Upper lobe of left lung (tissue), 6 donors: ENCODE results near the gene BCL2. TPM values are rescaled to one million over a fixed set of nuclear protein-coding genes. Genes with fewer than 3 reads are reported as not detected.

Experiments used
- ATAC-seq, 2 donors: fragments of 200-7000 bp; cut with Tn5 transposase; one replicate each; pipeline ENCODE4 v1.9.1; 2022; ENCODE audit warnings: mild to moderate bottlenecking in 2 of 2, moderate library complexity in 2 of 2; ENCODE audit not compliant: low FRiP score in 2 of 2
- DNase-seq, 2 donors: peaks; one replicate each; pipeline ENCODE4 v3.0.0-alpha.2; 2019 to 2020
- H3K27ac ChIP-seq, 4 donors: fragments of 200-600 bp; sonication (generic); one replicate each; pipeline ENCODE4 v1.5.1; 2016 to 2019
- H3K27me3 ChIP-seq, 4 donors: fragments of 200-600 bp; sonication (generic); one replicate each; pipeline ENCODE4 v1.5.1; 2017 to 2019
- H3K36me3 ChIP-seq, 4 donors: fragments of 200-600 bp; sonication (generic); one replicate each; pipeline ENCODE4 v1.5.1; 2016 to 2019
- H3K4me1 ChIP-seq, 4 donors: fragments of 200-600 bp; sonication (generic); one replicate each; pipeline ENCODE4 v1.5.1; 2018 to 2019
- H3K4me3 ChIP-seq, 4 donors: fragments of 200-600 bp; sonication (generic); one replicate each; pipeline ENCODE4 v1.5.1; 2017 to 2019; ENCODE audit warnings: mild to moderate bottlenecking in 2 of 4, moderate library complexity in 1 of 4
- H3K9me3 ChIP-seq, 4 donors: fragments of 200-600 bp; sonication (generic); one replicate each; pipeline ENCODE4 v1.5.1; 2018 to 2019
- EP300 ChIP-seq, 4 donors: sonication (generic); formaldehyde crosslinking; IDR thresholded peaks; one replicate each; pipeline ENCODE4 v1.5.1; 2017; ENCODE audit warnings: antibody characterized with exemption in 4 of 4, control low read depth in 2 of 4
- POLR2A ChIP-seq, 4 donors: fragments of 450-650 bp; IDR thresholded peaks; one replicate each; pipeline ENCODE4 v1.5.1; 2016 to 2017; ENCODE audit warnings: antibody characterized with exemption in 4 of 4, mild to moderate bottlenecking in 2 of 4
- POLR2AphosphoS5 ChIP-seq, 2 donors: sonication (generic); formaldehyde crosslinking; IDR thresholded peaks; one replicate each; pipeline ENCODE4 v1.5.1; 2017; ENCODE audit warnings: antibody characterized with exemption in 2 of 2
- WGBS, 2 donors: methylation state at CpG; one replicate each; pipeline ENCODE4 v1.1.5; 2017 to 2018; 5-methylcytosine and 5-hydroxymethylcytosine counted together
- total RNA-seq, 6 donors: library from RNA; depleted of rRNA in 4 of 6; stranded (reverse); fragments of >200 nt in 4 of 6; gene quantifications; one replicate each; pipeline versions ENCODE4 v1.1.0 to v1.2.1, GENCODE V29; 2016 to 2021
- TF ChIP-seq, protein P1 (sequence below), 6 experiments: fragments of 450-650 bp in 4 of 6; fragments of 200-600 bp in 2 of 6; sonication (generic) in 2 of 6; IDR thresholded peaks; one replicate each; pipeline ENCODE4 v1.5.1; 2016 to 2019; ENCODE audit warnings: antibody characterized with exemption in 6 of 6
- donor health status: DM: no; HTN: no; CAD: no; lungs with moderate emphysema.
- donor health status: DM: no; HTN: yes; CAD: no; lungs with severe emphysema.

Gene BCL2
- total RNA-seq, 6 donors from 2014 or later: 5.9 to 19.9 (median 11.4) TPM

DNA sequence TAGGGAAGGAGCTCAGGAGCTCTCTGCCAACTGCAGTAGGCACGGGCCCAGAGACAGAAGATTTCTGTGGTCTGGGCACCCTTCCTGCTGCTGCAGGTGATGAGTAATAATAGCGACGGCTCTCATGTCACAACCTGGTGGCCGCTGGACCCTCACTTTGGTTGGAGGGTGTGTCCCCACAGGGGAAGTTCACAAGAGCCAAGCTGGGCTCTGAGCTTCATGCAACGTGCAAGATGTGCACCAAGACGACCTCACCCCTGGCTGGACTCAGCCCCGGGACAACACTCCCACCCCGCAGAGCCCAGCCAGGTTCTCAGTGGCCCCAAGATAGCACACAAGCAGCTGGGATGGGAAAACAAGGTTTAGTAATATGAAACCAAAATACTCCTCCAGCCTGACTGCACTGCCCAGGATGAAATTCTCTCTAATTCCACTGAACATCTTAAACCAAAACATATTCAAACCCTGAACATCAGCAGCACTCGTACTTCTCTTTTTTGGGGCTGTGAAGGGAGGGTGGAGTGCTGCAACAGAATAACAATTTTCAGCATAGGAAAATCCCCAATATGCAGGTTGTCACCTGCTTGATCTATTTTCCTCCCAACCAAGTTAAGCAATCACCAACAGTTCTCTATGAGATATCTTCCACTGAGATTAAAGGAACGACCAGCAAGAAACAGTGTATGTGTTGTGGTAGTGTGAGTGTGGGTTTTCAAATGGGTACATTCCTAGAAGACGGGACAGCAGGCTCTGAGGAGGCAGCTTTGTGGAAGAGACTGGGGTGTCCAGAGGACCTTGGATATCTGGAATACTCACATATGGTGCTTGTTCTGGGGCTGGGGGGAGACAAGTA, 26.5 kb downstream of the BCL2 start:
- 62 to 64% methylated on average over 11 of the region's 11 CpGs for WGBS, 2 donors
- peak in 1 of 2 donors; percentile 2 for DNase-seq
- no peak for ATAC-seq
- H3K9me3 ChIP-seq: no peaks in the 10 kb centered on the region
- H3K4me1 ChIP-seq: peaks cover 6 to 12% (median 10%) of the 10 kb centered on the region in 4 donors
- H3K27ac ChIP-seq: no peak overlapping the region
- H3K36me3 ChIP-seq: no peaks in the 10 kb centered on the region
- no peaks in the 10 kb centered on the region for H3K27me3 ChIP-seq
- H3K4me3 ChIP-seq: no peak overlapping the region
- no peak for TF ChIP-seq POLR2A (IDR thresholded peaks at IDR 0.05)

DNA sequence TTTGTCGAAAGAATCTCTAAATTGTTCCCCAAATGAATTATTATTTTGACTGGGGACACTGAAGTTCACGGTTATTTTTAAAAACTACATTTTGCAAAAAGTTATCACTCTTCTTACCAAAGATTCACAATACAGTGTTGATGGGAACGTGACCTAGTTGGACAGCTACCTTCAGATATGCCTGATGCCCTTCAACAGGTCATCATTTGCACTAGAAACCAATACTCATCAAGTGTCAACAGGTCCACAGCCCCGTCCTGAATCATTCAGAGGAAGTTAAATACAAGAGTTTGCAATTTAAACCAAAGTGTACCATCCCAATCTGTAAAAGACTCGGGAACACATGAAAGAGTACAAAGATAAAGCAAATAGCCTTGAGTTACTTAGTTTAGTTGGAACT, 28.3 kb downstream of the BCL2 start:
- 90 to 93% methylated on average over 5 of the region's 5 CpGs for WGBS, 2 donors

DNA sequence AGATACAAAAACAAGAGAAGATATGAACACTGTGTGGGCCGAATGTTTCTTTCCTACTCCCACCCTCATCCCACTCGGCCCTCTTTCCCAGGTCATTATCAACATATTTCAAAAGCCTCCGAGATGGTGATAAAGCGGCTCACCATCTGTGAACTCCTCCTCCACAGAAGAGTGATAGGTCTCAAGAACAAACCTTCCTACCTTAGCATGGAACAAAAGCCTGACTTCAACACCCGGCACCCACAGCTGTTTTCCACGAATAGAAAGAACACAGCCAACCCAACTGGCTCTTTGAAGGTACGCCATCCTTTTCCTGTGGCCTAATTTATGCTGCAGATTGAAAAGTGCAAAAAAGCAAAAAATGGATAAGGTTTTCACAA, 28.8 kb downstream of the BCL2 start:
- Histone ChIP-seq H3K9me3 (no peaks in the 10 kb centered on the region), H3K27me3 (no peaks in the 10 kb centered on the region), H3K36me3 (no peaks in the 10 kb centered on the region), H3K27ac (no peak overlapping the region), H3K4me3 (no peak overlapping the region), H3K4me1 (peaks cover 6 to 19% (median 10%) of the 10 kb centered on the region in 4 donors)
- TF ChIP-seq POLR2AphosphoS5 (IDR thresholded peaks at IDR 0.05) (no peak), EP300 (IDR thresholded peaks at IDR 0.05) (no peak), POLR2A (IDR thresholded peaks at IDR 0.05) (no peak)
- TF ChIP-seq, protein P1, sequence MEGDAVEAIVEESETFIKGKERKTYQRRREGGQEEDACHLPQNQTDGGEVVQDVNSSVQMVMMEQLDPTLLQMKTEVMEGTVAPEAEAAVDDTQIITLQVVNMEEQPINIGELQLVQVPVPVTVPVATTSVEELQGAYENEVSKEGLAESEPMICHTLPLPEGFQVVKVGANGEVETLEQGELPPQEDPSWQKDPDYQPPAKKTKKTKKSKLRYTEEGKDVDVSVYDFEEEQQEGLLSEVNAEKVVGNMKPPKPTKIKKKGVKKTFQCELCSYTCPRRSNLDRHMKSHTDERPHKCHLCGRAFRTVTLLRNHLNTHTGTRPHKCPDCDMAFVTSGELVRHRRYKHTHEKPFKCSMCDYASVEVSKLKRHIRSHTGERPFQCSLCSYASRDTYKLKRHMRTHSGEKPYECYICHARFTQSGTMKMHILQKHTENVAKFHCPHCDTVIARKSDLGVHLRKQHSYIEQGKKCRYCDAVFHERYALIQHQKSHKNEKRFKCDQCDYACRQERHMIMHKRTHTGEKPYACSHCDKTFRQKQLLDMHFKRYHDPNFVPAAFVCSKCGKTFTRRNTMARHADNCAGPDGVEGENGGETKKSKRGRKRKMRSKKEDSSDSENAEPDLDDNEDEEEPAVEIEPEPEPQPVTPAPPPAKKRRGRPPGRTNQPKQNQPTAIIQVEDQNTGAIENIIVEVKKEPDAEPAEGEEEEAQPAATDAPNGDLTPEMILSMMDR (IDR thresholded peaks at IDR 0.05): no peak
- WGBS, 2 donors: 81 to 91% methylated on average over 7 of the region's 7 CpGs
- ATAC-seq: no peak
- DNase-seq: no peak

More for the DNA sequence above, 28.3 kb downstream of the BCL2 start:
- no peak overlapping the region for H3K27ac ChIP-seq
- H3K27me3 ChIP-seq: no peaks in the 10 kb centered on the region
- peaks cover 6 to 19% (median 10%) of the 10 kb centered on the region in 4 donors for H3K4me1 ChIP-seq
- no peaks in the 10 kb centered on the region for H3K36me3 ChIP-seq
- H3K4me3 ChIP-seq: no peak overlapping the region
- no peak for DNase-seq
- H3K9me3 ChIP-seq: no peaks in the 10 kb centered on the region
- no peak for ATAC-seq
- no peak for TF ChIP-seq POLR2A (IDR thresholded peaks at IDR 0.05)

DNA sequence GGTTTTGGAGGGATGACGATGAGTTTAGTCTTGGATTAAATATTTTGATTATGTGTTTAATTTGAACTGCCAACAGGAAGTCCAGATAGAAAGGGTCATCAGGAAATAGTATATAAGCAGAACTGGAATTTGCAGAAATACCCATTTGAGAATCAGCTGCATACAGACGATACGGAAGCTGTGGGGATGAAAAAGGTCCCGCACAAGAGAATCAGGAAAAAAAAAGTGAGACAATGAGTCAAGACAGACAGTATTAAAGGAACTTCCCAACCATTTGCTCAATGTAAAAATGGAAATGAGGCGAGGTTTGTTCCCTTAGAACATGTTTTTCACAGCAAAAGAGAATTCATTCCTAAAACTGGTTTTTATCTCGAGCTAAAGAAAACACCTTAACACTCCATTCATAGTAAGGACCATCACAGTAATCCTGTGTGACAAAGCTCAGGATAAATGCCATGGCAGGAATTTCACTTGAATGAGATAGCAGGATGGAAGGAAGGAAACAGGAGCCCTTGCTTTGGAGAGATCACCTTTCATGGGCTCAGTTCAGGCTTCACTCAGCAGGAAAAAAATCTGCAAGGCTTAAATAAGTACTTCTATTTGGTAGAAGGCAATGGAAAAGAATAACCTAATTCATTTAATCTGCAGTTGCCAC, 29.3 kb downstream of the BCL2 start:
- H3K27ac ChIP-seq: no peak overlapping the region
- H3K27me3 ChIP-seq: no peaks in the 10 kb centered on the region
- TF ChIP-seq POLR2A (IDR thresholded peaks at IDR 0.05) (no peak), EP300 (IDR thresholded peaks at IDR 0.05) (no peak), POLR2AphosphoS5 (IDR thresholded peaks at IDR 0.05) (no peak)
- TF ChIP-seq, protein P1 (IDR thresholded peaks at IDR 0.05): no peak
- H3K4me1 ChIP-seq: peaks cover 6 to 19% (median 10%) of the 10 kb centered on the region in 4 donors
- H3K36me3 ChIP-seq: no peaks in the 10 kb centered on the region
- no peak for DNase-seq
- no peak overlapping the region for H3K4me3 ChIP-seq
- no peaks in the 10 kb centered on the region for H3K9me3 ChIP-seq
- WGBS, 2 donors: 57 to 66% methylated on average over 6 of the region's 6 CpGs
- ATAC-seq: no peak

DNA sequence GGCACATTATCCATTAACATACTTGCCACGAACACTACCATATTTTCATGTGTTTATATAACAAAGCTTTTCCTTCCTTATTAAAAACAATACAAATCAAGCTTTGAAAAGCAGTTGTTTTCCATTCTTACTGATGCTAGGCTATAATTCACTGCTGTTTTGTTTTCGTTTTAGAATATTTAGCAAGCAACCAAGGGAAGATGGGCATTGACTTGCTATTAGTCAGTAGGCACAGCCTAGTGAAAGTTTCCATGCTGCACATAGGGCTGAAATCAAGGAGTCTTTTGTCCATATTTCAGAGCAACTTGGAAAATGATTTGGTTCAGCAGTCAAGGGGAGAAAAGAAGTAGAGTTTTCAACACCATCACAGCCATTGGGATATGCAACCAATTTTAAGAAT, 31.3 kb downstream of the BCL2 start:
- DNase-seq (no peak), ATAC-seq (no peak)
- WGBS, 2 donors: 45 to 75% methylated on average over 2 of the region's 2 CpGs
- Histone ChIP-seq H3K27me3 (no peaks in the 10 kb centered on the region), H3K9me3 (no peaks in the 10 kb centered on the region), H3K36me3 (no peaks in the 10 kb centered on the region), H3K27ac (no peak overlapping the region), H3K4me3 (no peak overlapping the region), H3K4me1 (peaks cover 11 to 19% (median 16%) of the 10 kb centered on the region in 4 donors)
- TF ChIP-seq POLR2AphosphoS5 (IDR thresholded peaks at IDR 0.05) (no peak), POLR2A (IDR thresholded peaks at IDR 0.05) (no peak), EP300 (IDR thresholded peaks at IDR 0.05) (no peak)
- TF ChIP-seq, protein P1 (IDR thresholded peaks at IDR 0.05): no peak
